GM21786 (cell line): ENCODE data around the gene MAPK7.
"Not testable (repeated sequence)": the region's sequence is repeated elsewhere in the genome, so short reads cannot be mapped to it uniquely, and the experiment has no call there.

Experiments
- ATAC-seq: cut with Tn5 transposase; IDR thresholded peaks from one replicate; pipeline ENCODE4 v1.9.1; 2021; ENCODE audit not compliant: unreplicated experiment

The MAPK7 gene

GRCh38 chr17:19342611-19343255, 35.6 kb upstream of the MAPK7 start:
- ATAC-seq, result no peak

GRCh38 chr17:19343256-19343630, 35.1 kb upstream of the MAPK7 start:
- ATAC-seq, result no peak

GRCh38 chr17:19343671-19344151, 34.6 kb upstream of the MAPK7 start:
- no peak for ATAC-seq

- no peak for ATAC-seq
These were observed 33.8 kb upstream of the MAPK7 start for GRCh38 chr17:19344311-19345066.

- no peak for ATAC-seq
These were observed 33.2 kb upstream of the MAPK7 start for GRCh38 chr17:19345067-19345460.

- ATAC-seq, result no peak
These were observed 32.6 kb upstream of the MAPK7 start for GRCh38 chr17:19345486-19346350.

GRCh38 chr17:19346351-19347255, 31.7 kb upstream of the MAPK7 start:
- no peak for ATAC-seq

GRCh38 chr17:19347323-19348080, 30.8 kb upstream of the MAPK7 start:
- ATAC-seq, result no peak

DNA sequence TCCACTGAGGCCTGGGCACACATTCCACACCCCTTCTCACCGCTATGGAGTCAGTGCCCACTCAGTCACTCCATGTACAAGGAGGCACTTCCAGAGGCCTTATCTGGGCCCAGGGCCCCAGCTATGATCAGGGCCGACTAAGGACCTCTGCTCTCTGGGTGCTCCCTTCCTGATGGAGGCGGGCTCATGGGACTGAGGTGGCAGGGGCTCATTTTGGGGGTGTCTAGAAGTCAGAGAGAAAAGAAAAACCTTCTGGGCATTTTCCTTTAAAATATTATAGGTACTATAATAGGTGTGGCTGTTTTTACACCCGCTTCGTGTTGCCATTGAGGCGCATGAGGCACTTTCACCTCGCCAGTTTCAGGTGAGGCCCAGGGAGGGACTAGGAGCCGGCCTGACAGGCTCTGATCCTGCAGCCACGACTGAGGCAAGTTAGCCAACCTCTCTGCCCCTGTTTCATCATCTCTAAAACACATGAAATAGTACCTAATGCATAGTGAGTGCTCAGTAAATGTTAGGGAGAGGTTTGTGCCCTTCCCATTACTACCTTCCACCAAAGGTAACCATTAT, 30.1 kb upstream of the MAPK7 start:
- no peak for ATAC-seq

DNA sequence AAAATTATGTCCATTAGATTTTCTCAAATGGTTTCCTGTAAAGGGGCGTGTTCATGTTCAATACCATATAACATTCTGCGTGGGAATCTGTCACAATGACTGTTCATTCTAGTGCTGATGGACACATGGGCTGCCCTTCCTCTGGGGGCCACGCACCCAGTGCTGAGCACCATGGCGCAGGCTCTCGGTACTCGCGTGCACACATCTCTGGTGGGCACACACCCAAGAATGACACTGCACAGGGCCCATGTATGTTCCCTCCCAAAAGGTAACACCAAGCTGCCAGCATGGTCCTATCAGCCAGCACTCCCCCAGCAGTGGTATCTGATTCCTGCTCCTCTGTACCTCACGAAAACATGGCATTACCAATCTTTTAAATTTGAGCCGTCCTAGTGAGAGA, 29.5 kb upstream of the MAPK7 start:
- no peak for ATAC-seq

- ATAC-seq, result not testable (repeated sequence)
These were observed 24.9 kb upstream of the MAPK7 start for GRCh38 chr17:19353401-19353800.

DNA sequence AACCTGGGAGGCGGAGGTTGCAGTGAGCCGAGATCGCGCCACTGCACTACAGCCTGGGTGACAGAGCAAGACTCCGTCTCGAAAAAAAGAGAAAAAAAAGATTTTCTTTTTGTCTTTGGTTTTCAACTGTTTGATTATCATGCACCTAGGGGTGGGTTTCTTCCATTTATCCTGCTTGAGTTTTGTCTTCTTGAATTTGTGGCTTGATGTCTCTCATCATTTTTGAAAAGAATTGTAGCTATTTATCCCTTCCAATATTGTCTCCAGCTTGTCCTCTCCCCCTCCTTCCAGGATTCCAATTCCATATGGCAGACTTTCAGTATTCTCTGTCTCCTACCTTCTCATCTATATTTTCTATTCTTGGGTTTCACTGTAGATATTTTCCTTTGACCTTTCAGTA, 23.6 kb upstream of the MAPK7 start:
- no peak for ATAC-seq

GRCh38 chr17:19357351-19357750, 20.9 kb upstream of the MAPK7 start:
- ATAC-seq, result no peak

- ATAC-seq, result no peak
These were observed 20.5 kb upstream of the MAPK7 start for GRCh38 chr17:19357761-19358160.

DNA sequence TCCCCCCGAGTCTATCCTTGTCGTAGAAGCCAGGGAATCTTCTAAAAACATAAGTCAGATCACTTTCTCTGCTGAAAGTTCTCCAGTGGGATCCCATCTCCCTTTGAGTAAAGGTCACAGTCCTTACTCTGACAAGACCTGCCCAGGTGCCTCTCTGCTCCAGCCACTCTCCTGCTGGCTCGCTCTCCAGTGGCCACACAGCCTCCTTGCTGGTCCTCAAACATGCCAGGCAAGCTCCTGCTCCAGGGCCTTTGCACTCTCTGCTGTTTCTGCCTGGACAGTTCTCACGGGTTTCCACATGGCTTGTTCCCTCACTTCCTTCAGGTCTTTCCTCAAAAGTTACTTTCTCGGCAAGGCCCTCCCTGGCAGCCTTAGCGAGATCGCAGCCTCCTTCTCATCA, 19.1 kb upstream of the MAPK7 start:
- no peak for ATAC-seq

DNA sequence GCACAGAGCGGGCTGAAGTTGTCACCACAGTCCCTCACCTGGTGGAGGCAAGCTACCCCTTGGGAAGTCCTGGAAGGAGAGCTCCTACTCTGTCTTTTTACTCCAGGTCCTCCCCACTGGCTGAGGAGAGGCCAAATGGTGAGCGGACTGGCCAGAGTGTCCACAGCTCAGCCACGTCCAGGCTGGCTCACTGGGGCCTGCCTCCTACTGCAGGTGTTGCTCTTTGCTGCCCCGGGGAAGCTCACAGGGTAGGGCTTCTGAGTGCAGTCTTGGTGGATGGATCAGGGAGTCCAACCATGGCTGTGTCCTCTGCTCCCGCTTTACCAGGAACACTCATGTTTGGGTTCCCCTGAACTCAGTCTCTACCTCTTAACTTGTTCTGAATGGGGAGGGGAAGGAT, 18.4 kb upstream of the MAPK7 start:
- no peak for ATAC-seq

DNA sequence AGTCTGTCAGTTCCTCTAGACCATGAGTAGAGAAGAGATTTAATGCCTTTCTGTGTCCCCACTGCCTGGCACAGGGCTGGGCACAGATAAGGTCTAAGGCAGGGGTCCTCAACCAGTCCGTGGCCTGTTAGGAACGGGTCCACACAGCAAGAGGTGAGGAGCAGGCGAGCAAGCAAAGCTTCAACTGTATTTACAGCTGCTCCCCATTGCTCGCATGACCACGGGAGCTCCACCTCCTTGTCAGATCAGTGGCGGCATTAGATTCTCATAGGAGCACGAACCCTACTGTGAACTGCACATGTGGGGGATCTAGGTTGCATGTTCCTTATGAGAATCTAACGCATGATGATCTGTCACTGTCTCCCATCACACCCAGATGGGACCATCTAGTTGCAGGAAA, 17.5 kb upstream of the MAPK7 start:
- ATAC-seq, result no peak

- no peak for ATAC-seq
These were observed 17.0 kb upstream of the MAPK7 start for GRCh38 chr17:19361326-19361725.

DNA sequence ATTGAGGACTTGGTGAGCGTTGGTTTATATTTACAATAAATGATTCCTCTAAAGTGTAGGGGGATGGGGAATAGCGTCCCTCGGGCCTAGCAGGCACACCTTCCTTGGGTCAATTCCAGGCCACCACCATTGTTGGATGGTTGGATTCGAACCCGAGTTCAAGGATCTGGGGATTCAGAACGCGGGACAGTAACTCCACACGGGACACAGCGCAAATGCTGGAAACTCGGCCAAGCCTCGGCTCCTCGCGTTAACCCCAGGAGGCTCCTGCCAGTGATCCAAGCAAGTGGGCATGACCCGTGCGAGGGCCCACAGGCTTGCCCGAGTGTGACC, 16.4 kb upstream of the MAPK7 start:
- ATAC-seq, result no peak
